Panc1 (cell line): ENCODE measurements around the gene SPDYE17.
"Not testable (repeated sequence)": the region's sequence is repeated elsewhere in the genome, so short reads cannot be mapped to it uniquely, and the experiment has no call there.

Source experiments
- CTCF ChIP-seq: fragments of 450-650 bp; IDR thresholded peaks from 2 replicates; pipeline ENCODE4 v1.5.1; 2017; ENCODE audit warnings: mild to moderate bottlenecking
- POLR2AphosphoS5 ChIP-seq: IDR thresholded peaks from 2 replicates; pipeline ENCODE4 v1.6.1; 2012; ENCODE audit warnings: mild to moderate bottlenecking, low read depth, low read length, moderate library complexity
- REST ChIP-seq, 2 experiments: IDR thresholded peaks; 2 replicates each; pipeline ENCODE4 v1.6.1; 2011 to 2012; ENCODE audit warnings: low read depth in 2 of 2, control low read depth in 1 of 2, low read length in 1 of 2, mild to moderate bottlenecking in 1 of 2, moderate library complexity in 1 of 2; ENCODE audit not compliant: insufficient read depth in 1 of 2

DNA sequence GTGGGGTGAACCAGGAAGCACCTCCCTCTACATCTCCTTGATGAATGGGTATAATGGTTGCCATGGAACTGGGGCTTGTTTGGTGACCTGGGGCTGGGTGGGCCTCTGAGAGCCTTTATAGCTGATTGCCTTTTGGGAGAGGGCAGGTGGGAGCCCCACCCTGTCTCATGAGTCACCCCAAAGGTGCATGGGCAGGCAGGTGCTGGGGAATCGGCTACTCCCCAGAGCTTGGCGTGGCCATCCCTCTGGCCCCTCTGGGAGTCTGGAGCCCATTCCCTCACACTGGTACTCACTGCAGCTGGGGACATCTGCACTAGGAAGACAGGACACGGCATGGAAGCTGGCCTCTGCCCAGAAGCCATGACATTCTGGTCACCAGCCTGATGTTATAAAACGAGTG lies 30.4 kb upstream of the SPDYE17 start, which contains the start of gene SPDYE18:
- not testable (repeated sequence) for TF ChIP-seq CTCF; POLR2AphosphoS5; REST (IDR thresholded peaks at IDR 0.05; ENCODE audit: insufficient read depth in 1 of 2, low read depth in 2 of 2, low read length in 1 of 2)
